ENCODE measurements around the gene CMTM4.

DNA sequence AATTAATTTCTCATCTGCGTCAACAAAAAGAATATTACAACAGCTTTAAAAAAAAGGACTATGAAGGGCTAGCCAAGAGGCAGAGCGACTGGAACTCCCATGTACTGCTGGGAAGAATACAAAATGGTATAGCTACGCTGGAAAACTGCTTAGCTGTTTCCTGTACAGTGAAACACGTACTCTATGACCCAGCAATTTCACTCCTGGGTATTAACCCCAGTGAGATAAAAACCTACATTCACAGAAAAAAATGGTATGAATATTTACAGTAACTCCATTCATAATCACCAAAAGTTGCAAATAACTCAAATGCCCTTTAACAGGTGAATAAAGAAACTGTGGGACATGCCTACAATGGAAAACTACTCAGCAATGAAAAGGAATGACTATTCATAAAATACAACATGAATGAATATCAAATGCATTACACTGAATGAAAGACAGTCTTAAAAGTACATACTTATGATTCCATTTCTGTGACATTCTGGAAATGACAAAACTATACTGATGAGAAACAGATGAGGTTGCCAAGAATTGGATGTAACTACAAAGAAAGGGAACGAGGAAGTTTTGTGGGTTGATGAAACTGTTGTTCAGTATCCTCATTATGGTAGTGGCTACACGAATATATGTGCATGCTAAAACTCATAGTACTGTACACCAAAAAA, 27.6 kb downstream of the CMTM4 start:
- TF ChIP-seq, protein P1, sequence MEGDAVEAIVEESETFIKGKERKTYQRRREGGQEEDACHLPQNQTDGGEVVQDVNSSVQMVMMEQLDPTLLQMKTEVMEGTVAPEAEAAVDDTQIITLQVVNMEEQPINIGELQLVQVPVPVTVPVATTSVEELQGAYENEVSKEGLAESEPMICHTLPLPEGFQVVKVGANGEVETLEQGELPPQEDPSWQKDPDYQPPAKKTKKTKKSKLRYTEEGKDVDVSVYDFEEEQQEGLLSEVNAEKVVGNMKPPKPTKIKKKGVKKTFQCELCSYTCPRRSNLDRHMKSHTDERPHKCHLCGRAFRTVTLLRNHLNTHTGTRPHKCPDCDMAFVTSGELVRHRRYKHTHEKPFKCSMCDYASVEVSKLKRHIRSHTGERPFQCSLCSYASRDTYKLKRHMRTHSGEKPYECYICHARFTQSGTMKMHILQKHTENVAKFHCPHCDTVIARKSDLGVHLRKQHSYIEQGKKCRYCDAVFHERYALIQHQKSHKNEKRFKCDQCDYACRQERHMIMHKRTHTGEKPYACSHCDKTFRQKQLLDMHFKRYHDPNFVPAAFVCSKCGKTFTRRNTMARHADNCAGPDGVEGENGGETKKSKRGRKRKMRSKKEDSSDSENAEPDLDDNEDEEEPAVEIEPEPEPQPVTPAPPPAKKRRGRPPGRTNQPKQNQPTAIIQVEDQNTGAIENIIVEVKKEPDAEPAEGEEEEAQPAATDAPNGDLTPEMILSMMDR (IDR thresholded peaks at IDR 0.05; ENCODE audit: insufficient read depth, low read length): no peak
- no peak for TF ChIP-seq POLR2AphosphoS5 (IDR thresholded peaks at IDR 0.05; ENCODE audit: low read depth)

Data from HL-60 (cell line).